Osteoblast (primary cell): ENCODE data around the gene GAS5. TPM values are rescaled to one million over a fixed set of nuclear protein-coding genes. Genes with fewer than 3 reads are reported as not detected.

Experiments used
- DNase-seq: peaks from one replicate; pipeline ENCODE4 v3.0.0; 2011; ENCODE audit warnings: low spot score, mixed read lengths; ENCODE audit not compliant: insufficient read length; ENCODE audit errors: missing footprints
- H2AFZ ChIP-seq: 2 replicates; pipeline ENCODE4 v1.6.0; 2011; ENCODE audit warnings: mild to moderate bottlenecking, low read length
- H3K27ac ChIP-seq: 2 replicates; pipeline ENCODE4 v1.5.1; 2011; ENCODE audit warnings: mild to moderate bottlenecking, low read depth, low read length, moderate library complexity
- H3K27me3 ChIP-seq: 2 replicates; pipeline ENCODE4 v1.6.0; 2012; ENCODE audit warnings: mild to moderate bottlenecking, control low read depth, inconsistent platforms, low read length, moderate library complexity; ENCODE audit not compliant: insufficient read depth
- H3K36me3 ChIP-seq: 2 replicates; pipeline ENCODE4 v1.5.1; 2011; ENCODE audit warnings: mild to moderate bottlenecking, low read length, control low read depth, moderate library complexity; ENCODE audit not compliant: insufficient read depth
- H3K4me1 ChIP-seq: 2 replicates; pipeline ENCODE4 v1.5.1; 2011; ENCODE audit warnings: mild to moderate bottlenecking, low read length, control low read depth, moderate library complexity; ENCODE audit not compliant: insufficient read depth
- H3K4me2 ChIP-seq: 2 replicates; pipeline ENCODE4 v1.6.0; 2011; ENCODE audit warnings: mild to moderate bottlenecking, low read length; ENCODE audit not compliant: insufficient read depth
- H3K4me3 ChIP-seq: fragments of 200-600 bp; sonication (generic); 3 replicates; pipeline ENCODE4 v1.5.1; 2012; ENCODE audit warnings: mild to moderate bottlenecking, low read length, inconsistent platforms; ENCODE audit not compliant: insufficient read depth
- H3K79me2 ChIP-seq: 2 replicates; pipeline ENCODE4 v1.6.0; 2012; ENCODE audit warnings: mild to moderate bottlenecking, low read length, control low read depth, inconsistent platforms; ENCODE audit not compliant: insufficient read depth
- H3K9me3 ChIP-seq: 2 replicates; pipeline ENCODE4 v1.5.1; 2011; ENCODE audit warnings: low read depth, low read length, control low read depth
- H4K20me1 ChIP-seq: 2 replicates; pipeline ENCODE4 v1.6.0; 2012; ENCODE audit warnings: mild to moderate bottlenecking, low read length, control low read depth; ENCODE audit not compliant: insufficient read depth
- total RNA-seq: library from RNA; depleted of rRNA; stranded (reverse); fragments of >200 nt; gene quantifications from 2 replicates; pipeline ENCODE4 v1.2.3, GENCODE V29; 2012
- TF ChIP-seq, protein P1 (sequence below): IDR thresholded peaks from 2 replicates; pipeline ENCODE4 v1.5.1; 2011; ENCODE audit warnings: mild to moderate bottlenecking, low read depth, low read length, moderate library complexity; ENCODE audit errors: extremely low read depth

GAS5 gene
- total RNA-seq, 1 donor = 220 TPM

DNA sequence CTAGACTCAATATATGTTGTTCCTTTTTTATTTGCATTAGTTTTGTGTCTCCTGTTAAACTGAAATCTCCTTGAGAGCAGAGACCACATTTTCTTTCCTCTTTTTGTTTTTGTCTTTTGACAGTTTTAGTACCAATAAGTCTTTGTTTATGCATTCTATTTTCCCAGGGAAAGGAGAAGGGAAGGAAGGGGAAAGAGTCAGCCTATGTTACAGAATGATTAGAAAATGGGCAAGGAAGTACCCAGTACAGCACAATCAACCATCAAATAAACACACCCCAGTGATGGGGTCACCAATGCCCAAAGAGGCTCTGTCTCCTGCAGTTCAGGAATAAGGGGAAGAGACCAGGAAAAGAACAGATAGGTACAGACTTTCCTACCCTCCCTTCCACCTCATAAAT, 10.5 kb upstream of the GAS5 start:
- Histone ChIP-seq H3K36me3 (peaks cover 16% of the 10 kb centered on the region), H3K9me3 (no peaks in the 10 kb centered on the region), H3K27ac (no peak overlapping the region), H3K4me2 (no peak overlapping the region), H3K27me3 (no peaks in the 10 kb centered on the region), H4K20me1 (no peaks in the 10 kb centered on the region), H2AFZ (no peak overlapping the region), H3K4me3 (no peak overlapping the region), H3K4me1 (no peaks in the 10 kb centered on the region), H3K79me2 (no peaks in the 10 kb centered on the region)
- TF ChIP-seq, protein P1, sequence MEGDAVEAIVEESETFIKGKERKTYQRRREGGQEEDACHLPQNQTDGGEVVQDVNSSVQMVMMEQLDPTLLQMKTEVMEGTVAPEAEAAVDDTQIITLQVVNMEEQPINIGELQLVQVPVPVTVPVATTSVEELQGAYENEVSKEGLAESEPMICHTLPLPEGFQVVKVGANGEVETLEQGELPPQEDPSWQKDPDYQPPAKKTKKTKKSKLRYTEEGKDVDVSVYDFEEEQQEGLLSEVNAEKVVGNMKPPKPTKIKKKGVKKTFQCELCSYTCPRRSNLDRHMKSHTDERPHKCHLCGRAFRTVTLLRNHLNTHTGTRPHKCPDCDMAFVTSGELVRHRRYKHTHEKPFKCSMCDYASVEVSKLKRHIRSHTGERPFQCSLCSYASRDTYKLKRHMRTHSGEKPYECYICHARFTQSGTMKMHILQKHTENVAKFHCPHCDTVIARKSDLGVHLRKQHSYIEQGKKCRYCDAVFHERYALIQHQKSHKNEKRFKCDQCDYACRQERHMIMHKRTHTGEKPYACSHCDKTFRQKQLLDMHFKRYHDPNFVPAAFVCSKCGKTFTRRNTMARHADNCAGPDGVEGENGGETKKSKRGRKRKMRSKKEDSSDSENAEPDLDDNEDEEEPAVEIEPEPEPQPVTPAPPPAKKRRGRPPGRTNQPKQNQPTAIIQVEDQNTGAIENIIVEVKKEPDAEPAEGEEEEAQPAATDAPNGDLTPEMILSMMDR = no peak
- DNase-seq = no peak

DNA sequence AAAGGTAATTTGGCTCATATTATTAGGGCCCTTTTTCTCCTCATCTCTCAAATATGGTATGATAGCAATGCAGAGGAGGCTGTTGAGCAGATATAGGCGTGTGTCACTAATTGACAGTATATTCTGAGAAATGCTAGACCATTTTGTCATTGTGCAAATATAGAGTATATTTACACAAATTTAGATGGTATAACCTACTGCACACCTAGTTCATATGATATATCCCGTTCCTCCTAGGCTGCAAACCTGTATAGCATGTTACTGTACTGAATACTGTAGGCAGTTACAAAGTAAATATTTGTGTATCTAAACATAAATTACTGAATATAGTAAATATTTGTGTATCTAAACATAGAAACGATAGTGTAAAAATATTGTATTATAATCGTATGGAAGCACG, 8.9 kb upstream of the GAS5 start:
- TF ChIP-seq, protein P1 = no peak
- no peaks in the 10 kb centered on the region for H4K20me1 ChIP-seq
- no peak overlapping the region for H3K4me2 ChIP-seq
- H3K36me3 ChIP-seq = peaks cover 16% of the 10 kb centered on the region
- H3K4me3 ChIP-seq = no peak overlapping the region
- H3K4me1 ChIP-seq = no peaks in the 10 kb centered on the region
- H3K79me2 ChIP-seq = peaks cover 2% of the 10 kb centered on the region
- H2AFZ ChIP-seq = no peak overlapping the region
- no peak overlapping the region for H3K27ac ChIP-seq
- no peaks in the 10 kb centered on the region for H3K27me3 ChIP-seq
- H3K9me3 ChIP-seq = no peaks in the 10 kb centered on the region
- DNase-seq = no peak

DNA sequence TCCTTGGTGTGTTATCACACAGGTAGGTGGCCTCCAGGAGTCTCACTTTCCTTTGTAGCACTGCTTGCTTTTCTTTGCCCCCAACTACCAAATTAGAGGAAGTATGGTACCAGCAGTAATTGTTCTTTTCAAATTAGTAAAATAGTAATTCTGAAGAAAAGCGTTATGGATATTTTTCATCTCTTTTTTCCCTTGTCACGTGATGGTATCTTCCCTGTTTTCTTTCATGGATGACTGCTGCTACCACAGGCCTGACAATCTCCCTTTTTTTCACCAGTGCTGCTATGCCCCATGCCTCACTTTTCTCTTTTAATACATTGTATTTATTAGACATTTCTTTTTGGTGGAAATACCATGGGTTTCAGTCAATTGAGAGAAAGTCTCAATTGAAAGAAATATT, 3.7 kb upstream of the GAS5 start:
- Histone ChIP-seq H3K9me3 (no peaks in the 10 kb centered on the region), H3K36me3 (peaks cover 31% of the 10 kb centered on the region), H3K4me2 (no peak overlapping the region), H3K27me3 (no peaks in the 10 kb centered on the region), H4K20me1 (peaks cover 12% of the 10 kb centered on the region), H2AFZ (no peak overlapping the region), H3K4me3 (no peak overlapping the region), H3K79me2 (peaks cover 23% of the 10 kb centered on the region), H3K27ac (no peak overlapping the region), H3K4me1 (peaks cover 4% of the 10 kb centered on the region)
- DNase-seq = no peak
- TF ChIP-seq, protein P1 = no peak

DNA sequence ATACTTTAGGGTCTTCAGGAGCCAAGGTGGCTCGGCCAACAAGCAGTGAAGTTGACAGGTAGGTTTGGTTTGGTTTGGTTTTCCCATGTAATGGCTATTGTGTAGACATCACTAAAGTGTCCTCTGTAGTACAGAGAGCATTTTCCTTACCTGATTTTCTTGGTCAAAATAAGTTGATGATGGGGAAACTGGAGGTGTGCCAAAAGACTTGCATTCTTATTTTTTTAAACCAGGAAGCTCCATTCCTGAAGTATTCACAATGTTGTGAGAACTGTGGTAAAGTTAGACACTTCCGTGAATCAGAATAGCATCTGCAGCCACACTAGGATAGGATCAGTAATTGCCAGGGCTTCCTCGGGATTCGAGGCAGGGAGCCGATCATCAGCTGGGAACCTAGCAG, 3.3 kb upstream of the GAS5 start:
- H3K27me3 ChIP-seq = no peaks in the 10 kb centered on the region
- H3K4me3 ChIP-seq = no peak overlapping the region
- no peak overlapping the region for H2AFZ ChIP-seq
- H3K9me3 ChIP-seq = no peaks in the 10 kb centered on the region
- no peak overlapping the region for H3K27ac ChIP-seq
- peaks cover 8% of the 10 kb centered on the region for H3K4me1 ChIP-seq
- DNase-seq = no peak
- peaks cover 16% of the 10 kb centered on the region for H4K20me1 ChIP-seq
- H3K79me2 ChIP-seq = peaks cover 27% of the 10 kb centered on the region
- H3K4me2 ChIP-seq = no peak overlapping the region
- H3K36me3 ChIP-seq = peaks cover 32% of the 10 kb centered on the region
- TF ChIP-seq, protein P1 = no peak
